GM18505 (cell line): Measurements from ENCODE around the gene MYBPH.

Experiments used
- ATAC-seq: cut with Tn5 transposase; IDR thresholded peaks from one replicate; pipeline ENCODE4 v1.9.1; 2021; ENCODE audit not compliant: unreplicated experiment
- POLR2A ChIP-seq: IDR thresholded peaks from 4 replicates; pipeline ENCODE4 v1.6.1; 2011; ENCODE audit warnings: borderline replicate concordance; ENCODE audit not compliant: insufficient read depth, insufficient read length; ENCODE audit errors: extremely low read depth

The MYBPH gene

DNA sequence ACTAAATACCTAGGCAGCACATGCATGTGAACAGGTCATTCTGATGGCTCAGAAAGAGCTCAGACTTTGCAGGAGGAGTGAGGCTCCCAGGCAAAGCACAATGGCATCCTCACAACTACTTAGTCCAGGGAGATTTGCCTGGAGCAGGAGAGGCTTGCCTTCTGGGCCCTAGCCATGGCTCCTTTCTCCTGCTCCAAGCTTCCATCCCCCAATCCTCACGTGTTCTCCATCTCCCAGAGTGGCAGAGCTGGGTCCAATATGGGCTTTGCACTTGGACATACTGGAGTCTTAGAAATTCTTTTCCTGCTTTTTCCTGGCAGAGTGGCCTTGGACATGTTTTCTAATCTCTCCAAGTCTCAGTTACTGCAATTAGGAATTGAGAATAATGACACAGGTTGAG, 15.8 kb downstream of the MYBPH start:
- no peak for TF ChIP-seq POLR2A
- no peak for ATAC-seq

DNA sequence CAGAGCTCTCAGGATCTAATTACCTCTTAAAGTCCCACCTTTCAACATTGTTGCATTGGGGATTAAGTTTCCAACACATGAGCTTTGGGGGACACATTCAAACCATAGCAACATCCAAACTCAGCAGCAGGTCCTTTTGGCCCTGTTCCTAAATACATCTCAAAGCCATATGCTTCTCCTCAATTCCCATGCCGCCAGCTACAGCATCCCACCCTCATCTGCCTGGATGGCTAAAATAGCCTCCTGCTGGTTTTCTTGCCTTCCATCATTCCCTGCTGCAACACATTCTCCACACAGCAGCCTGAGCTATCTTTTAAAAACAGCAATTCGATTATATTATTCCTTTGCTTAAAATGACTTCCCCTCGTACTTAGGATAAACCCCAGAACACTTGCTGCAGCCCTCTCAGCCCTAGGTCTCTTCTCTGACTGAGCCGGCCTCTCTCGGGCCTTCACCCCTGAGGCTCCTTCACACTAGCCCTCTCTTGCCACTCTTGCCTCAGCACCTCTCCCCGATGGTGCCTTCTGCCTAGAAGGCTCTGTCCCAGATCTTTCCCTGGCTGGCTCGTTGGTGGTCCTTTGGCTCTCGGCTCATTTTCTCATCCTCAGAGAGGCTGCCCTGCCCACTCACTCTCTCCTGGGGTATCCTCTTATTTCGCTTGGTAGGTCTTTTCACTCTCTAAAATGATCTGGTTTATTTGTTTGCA, 16.5 kb downstream of the MYBPH start:
- no peak for TF ChIP-seq POLR2A
- ATAC-seq: no peak

- no peak for ATAC-seq
- TF ChIP-seq POLR2A: no peak
Measured at GRCh38 chr1:203158423-203158822, 17.2 kb downstream of the MYBPH start.

DNA sequence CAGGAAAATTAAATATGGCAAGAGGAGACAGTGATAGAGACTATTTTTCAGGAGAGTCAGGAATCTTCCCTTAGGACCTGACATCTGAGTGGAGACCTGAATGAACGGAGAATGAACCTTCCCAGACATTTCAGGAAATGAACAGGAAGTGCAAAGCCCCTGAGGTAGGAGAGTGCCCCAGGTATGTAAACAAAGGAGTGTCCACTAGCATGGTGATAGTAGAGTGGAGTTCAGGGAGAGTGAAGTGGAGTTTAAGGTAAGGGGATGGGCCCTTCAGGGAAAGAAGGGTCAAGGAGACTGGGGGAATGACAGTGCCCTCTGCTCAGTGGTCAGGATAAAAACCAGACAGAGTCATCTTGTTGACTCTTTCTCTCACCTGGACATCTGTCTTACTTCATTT, 19.3 kb downstream of the MYBPH start:
- no peak for ATAC-seq
- no peak for TF ChIP-seq POLR2A

DNA sequence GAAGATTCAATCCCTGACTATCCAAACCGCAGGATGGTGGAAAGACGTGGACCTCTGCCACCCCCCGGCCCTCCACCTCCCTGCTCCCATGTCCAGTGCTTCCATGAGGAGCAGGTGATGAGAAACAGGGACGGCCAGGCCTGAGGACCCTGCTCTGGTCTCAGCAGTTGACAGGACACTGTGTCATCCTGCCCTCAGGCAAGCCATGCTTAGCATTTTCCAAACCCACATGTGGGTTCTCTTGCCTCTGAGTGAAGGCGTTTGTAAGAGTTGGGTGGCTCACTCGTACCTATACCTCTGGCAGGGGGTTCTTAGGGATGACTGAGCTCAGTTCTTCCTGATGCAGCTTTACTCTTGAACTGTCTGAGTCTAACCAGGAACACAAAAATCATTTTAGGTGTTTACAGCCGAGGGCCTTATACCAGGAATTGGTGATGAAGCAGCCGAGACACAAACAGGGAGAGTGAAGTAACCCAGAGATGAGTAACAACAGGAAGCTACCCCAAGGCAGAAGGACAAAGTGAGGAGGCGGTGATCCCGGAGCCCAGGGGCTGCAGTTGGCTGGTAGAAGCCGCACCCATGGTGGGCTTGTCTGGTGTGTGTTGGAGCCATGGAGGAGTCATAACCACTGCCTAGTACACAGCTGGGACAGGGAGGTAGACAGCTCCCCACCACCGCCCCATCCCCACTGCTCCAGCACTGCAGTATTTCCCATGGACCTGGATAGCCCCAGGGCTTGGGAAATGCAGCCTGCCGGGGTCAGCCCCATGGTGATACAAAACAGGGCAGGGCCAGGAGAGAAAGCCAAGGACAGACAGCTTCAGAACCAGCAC, 21.4 kb downstream of the MYBPH start:
- no peak for TF ChIP-seq POLR2A
- no peak for ATAC-seq

GRCh38 chr1:203153051-203153988, 22.3 kb downstream of the MYBPH start:
- TF ChIP-seq POLR2A: no peak
- no peak for ATAC-seq

DNA sequence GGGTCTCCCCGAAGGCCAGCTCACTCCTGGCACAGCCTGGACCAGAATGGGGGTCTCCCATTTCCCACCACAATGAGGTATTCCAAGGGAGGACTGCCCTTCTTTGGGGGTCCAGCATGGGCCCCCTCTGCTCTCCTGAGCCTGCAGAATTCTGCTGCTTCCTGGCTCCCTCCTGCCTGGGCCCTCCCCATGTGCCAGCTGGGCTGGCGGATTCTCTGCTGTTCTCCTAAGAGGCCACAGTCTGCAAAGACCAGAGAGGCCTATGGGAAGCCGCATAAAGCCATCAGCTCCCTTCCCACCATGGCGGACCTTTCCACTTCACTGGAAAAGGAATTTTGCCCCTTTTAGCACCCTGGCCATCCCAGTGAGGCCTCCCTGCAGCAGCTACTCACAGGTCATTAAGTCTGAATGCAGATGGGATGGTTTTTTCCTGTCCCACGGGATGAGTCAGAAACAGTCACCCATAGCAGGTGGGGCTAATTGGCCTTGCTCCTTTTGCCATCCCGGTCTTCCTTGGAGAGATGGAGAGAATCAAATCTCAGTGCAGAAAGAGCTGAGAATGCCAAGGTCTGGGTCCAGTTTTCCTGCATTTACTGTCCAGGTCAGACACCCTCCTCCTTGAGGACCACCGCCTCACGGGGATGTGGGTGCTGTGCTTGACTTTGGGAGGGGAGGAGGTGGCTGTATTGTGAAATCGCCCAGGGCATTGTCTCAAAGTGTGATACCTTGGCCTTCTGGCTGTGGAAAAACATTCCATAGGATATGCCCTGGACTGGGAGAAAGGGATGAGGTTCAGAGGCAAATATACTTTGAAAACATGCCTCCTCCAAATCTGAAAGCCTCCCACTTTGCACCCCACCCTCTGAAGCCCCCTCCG, 23.2 kb downstream of the MYBPH start:
- no peak for ATAC-seq
- no peak for TF ChIP-seq POLR2A

- TF ChIP-seq POLR2A: no peak
- ATAC-seq: no peak
Measured at GRCh38 chr1:203151362-203152157, 24.1 kb downstream of the MYBPH start.

GRCh38 chr1:203150511-203151297, 24.9 kb downstream of the MYBPH start:
- no peak for TF ChIP-seq POLR2A
- no peak for ATAC-seq

GRCh38 chr1:203149188-203149840, 26.3 kb downstream of the MYBPH start:
- no peak for TF ChIP-seq POLR2A
- ATAC-seq: no peak

DNA sequence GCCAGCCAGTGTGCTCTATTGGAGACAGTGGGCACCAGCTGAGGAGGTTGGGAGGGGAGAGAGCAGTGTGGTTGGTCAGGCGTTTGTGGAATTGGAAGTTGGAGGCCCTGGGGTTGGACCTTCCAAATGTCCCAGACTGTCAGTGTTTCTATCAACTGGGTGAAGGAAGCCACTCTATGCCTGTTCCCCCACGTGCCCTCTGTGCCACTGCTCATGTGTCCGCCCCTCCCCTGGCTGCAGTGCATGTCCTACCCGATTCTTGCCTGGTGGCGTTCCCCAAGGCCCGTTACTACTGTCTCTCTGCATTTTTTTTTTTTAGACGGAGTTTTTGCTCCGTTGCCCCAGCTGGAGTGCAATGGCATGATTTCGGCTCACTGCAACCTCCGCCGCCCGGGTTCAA, 27.0 kb downstream of the MYBPH start:
- TF ChIP-seq POLR2A: no peak
- ATAC-seq: no peak

DNA sequence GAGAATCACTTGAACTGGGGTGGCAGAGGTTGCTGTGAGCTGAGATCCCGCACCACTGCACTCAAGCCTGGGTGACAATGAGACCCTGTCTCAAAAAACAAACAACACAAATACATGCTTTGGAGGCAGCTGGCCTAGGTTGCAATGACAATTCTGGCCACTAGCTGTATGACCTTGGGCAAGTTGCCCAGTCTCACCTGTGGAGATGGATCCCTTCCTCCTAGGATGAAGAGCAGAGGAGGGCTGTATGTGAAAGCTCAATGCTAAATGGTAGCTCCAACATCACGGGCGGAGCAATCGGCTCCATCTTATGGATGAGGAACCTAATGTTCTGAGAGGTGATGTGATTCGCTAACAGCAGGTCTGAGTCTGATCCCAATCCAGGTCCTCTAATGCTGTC, 27.5 kb downstream of the MYBPH start:
- ATAC-seq: no peak
- no peak for TF ChIP-seq POLR2A
